HG03060 (cell line): ENCODE data around the gene TNPO2.
"Not testable (repeated sequence)": the region's sequence is repeated elsewhere in the genome, so short reads cannot be mapped to it uniquely, and the experiment has no call there.

ENCODE experiments used
- ATAC-seq: cut with Tn5 transposase; IDR thresholded peaks from one replicate; pipeline ENCODE4 v1.9.1; 2021; ENCODE audit warnings: low read depth, moderate number of reproducible peaks; ENCODE audit not compliant: unreplicated experiment

Gene TNPO2

GRCh38 chr19:12737835-12738351, 14.2 kb upstream of the TNPO2 start:
- no peak for ATAC-seq

DNA sequence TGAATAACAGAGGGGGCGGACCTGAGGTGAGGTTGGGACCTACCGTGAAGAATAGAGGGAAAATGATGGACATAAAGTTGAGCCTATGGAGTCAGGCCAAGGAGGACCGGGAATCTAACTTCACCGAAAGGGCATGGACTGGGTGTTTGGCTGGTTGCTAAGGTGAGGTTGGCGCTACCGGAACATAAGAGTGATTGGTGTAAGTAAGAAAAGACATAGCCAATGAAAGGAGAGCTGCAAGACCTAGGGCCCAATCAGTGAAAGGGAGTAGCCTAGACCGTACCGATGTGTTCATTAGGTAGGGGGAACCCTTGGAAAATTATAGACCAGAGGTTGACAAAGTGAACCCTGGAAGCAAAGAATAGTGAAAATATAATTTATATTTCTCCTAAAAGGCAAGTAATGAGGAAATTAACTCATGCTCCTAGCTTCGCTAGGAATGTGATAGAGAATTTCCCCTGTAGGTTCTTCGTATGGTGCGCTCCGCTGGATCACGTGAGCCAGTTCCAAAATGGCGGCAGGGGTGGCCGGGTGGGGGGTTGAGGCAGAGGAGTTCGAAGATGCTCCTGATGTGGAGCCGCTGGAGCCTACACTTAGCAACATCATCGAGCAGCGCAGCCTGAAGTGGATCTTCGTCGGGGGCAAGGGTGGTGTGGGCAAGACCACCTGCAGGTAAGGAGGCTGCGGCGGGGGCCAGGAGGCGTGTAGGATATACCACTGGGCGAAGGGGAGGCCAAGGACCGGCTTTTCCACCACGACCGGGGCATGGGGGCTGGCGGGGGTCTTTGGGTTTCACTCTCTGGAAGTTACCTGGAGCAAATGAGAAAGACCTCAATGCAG, 13.5 kb upstream of the TNPO2 start, which contains the start of gene GET3:
GET3 (plus strand) TSS at position 503 of the 840 bp plus-strand sequence; CDS start at position 512, 9 bp downstream.
- ATAC-seq, result peak; percentile 61

DNA sequence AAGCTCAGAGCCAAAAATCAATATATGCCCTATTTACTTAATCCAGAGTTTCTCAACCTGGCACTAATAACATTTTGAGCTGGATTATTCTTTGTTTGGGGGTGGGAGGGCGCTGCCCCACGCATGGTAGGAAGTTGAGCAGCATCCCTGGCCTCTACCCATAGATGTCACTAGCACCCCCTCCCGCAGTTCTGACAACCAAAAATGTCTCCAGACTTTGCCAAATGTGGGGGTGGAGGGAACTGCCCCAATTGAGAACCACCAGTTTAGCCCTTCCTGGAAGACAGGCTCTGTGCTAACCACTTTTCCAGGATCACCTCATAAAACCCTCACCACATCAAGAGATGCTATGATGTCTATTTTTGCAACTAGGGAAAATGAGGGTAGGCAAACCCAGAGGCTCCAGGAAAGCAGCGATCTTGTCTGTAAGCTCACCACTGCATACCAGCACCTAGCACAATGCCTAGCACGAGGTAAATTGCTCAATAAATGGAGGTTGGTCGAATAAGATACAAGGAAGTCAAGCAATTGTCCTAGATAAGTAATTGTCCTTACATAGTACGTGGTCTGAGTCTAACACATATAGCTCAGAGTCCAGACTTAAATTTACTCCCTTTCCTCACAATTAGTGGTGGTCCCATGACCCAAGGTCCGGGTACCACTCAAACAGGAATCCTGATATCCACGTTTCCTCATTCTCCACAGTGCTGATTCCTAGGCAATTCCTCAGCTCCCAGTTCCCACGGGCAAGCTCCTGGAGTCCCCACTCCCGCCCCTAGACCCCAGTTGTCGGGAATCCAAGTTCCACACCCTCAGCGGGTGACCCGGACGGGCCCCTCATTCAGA, 9.9 kb upstream of the TNPO2 start:
- ATAC-seq, result no peak

- no peak for ATAC-seq
Measured at GRCh38 chr19:12731337-12731736, 7.6 kb upstream of the TNPO2 start.

- ATAC-seq, result no peak
Measured at GRCh38 chr19:12730064-12730463, 6.3 kb upstream of the TNPO2 start.

DNA sequence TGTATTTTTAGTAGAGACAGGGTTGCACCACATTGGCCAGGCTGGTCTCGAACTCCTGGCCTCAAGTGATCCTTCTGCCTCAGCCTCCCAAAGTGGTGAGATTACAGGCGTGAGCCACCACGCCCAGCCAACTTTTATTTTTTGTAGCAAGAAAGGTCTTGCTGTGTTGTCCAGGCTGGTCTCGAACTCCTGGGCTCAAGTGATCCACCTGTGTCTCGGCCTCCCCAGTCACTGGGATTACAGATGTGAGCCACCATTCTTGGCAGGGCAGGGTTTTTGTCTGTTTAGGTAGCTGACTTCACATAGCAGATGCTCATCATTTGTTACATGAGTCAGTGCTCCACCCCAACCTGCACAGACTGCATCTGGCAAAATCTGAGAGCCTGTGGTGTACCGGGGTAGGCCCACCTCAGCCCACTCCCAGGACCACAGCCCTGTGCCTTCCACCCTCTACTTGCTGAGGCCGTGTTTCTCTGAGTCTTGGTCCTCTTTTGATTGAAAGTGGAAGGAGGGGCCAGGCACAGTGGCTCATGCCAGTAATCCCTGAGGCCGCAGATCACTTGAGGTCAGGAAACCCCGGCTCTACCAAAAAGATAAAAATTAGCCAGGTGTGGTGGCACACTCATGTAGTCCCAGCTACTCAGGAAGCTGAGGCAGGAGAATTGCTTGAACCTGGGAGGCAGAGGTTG, 4.2 kb upstream of the TNPO2 start:
- ATAC-seq, result no peak

- no peak for ATAC-seq
Measured at GRCh38 chr19:12726988-12727316, 3.2 kb upstream of the TNPO2 start.

DNA sequence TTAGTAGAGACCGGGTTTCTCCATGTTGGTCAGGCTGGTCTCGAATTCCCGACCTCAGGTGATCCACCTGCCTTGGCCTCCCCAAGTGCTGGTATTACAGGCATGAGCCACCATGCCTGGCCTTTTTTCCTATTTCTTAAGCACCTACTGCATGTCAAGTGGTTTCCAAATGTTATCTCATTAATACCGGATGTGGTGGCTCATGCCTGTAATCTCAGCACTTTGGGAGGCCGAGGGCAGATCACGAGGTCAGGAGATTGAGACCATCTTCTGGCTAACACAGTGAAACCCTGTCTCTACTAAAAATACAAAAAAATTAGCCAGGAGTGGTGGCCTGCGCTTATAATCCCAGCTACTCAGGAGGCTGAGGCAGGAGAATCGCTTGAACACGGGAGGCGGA, 1.9 kb upstream of the TNPO2 start:
- not testable (repeated sequence) for ATAC-seq

DNA sequence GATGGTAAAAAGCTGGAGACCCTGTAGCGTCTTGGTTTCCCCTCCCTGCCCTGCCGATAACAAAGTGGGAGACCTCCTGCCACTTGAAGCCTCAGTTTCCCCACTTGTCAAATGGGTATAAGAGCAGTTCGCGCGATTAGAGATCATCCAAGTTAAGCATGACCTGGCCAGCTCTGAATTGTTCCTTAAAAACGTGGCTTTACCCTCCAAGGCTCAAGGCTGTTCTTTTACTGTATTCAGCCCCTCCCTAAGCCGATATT, 421 bp downstream of the TNPO2 start:
- ATAC-seq, result no peak

DNA sequence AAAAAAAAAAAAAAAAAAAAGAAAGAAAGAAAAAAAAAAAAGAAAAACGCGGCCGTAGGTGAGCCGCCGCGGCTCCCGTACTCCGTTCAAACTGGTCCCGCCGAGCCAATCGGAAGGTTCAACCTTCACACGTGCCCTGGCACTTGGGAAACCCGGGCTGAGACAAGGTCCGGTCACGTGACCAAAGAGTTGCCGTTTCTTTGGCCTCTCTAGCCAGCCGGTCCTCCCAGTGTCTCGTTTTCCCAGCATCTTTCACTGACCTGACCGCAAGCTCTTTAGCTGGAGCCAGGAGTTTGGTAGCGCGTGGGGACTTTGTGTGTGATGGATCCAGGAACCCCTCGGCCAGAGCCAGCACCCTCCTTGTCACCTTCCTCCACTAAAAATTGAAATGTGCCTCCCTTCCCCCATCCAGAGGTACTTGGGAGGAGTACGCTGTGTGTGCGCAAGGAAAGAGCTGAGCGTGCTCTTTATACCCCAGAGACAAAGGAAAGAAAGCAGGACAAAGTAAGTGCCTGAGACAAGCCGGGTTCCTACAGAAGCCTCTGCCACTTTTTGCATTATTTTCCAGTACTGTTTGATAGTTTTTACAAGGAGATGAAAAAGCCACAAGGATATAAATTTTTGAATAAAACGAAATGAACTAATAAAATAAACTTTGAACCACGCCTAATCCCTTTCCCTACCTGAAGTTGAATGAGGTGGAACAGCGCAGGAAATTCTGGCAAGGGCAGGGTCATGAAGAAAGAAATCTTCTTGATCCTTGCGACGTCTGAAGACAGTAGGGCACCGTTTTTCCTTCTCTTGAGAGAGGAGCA, 959 bp downstream of the TNPO2 start:
- ATAC-seq, result peak; percentile 71

- ATAC-seq, result no peak
Measured at GRCh38 chr19:12721656-12722565, 1.8 kb downstream of the TNPO2 start.

- no peak for ATAC-seq
Measured at GRCh38 chr19:12720851-12721655, 2.7 kb downstream of the TNPO2 start.

- ATAC-seq, result no peak
Measured at GRCh38 chr19:12720296-12720695, 3.4 kb downstream of the TNPO2 start.

GRCh38 chr19:12715929-12716328, 7.8 kb downstream of the TNPO2 start:
- no peak for ATAC-seq

- no peak for ATAC-seq
Measured at GRCh38 chr19:12715102-12715501, 8.6 kb downstream of the TNPO2 start.

DNA sequence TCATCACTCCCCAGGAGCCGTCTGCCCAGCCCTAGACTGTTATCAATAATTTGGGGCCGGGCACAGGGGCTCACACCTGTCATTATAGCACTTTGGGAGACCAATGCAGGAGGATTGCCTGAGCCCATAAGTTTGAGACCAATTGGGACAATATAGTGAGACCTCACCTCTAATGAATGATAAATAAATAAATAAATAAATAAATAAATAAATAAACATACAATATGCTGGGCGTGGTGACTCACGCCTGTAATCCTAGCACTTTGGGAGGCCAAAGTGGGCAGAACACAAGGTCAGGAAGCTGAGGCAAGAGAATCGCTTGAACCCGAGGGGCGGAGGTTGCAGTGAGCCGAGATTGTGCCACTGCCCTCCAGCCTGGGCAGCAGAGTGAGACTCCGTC, 10.4 kb downstream of the TNPO2 start:
- not testable (repeated sequence) for ATAC-seq

DNA sequence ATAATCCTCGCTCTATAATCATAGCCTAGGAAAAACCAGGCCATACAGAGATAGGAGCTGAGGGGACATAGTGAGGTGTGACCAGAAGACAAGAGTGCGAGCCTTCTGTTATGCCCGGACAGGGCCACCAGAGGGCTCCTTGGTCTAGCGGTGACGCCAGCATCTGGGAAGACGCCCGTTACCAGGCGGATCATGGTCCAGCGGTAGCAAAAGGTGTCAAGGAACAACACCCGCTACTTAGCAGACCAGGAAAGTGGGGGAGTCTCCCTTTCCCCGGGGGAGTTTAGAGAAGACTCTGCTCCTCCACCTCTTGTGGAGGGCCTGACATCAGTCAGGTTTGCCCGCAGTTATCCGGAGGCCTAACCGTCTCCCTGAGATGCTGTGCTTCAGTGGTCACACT, 11.7 kb downstream of the TNPO2 start:
- not testable (repeated sequence) for ATAC-seq

GRCh38 chr19:12711187-12711586, 12.5 kb downstream of the TNPO2 start:
- ATAC-seq, result no peak
